NCI-H774 (cell line): ENCODE data around the gene OR5C1.

Experiments
- DNase-seq: peaks from one replicate; lab custom pipeline; 2025; lab: John Stamatoyannopoulos, UW

The OR5C1 gene

DNA sequence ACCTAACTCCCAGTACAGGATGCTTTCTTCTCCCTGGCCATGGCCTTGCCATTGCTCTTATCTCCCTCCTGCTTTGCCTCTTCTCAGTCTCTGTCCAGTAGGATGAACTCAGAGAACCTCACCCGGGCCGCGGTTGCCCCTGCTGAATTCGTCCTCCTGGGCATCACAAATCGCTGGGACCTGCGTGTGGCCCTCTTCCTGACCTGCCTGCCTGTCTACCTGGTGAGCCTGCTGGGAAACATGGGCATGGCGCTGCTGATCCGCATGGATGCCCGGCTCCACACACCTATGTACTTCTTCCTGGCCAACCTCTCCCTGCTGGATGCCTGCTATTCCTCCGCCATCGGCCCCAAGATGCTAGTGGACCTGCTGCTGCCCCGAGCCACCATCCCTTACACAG lies at the start of gene OR5C1:
OR5C1 (plus strand) TSS at position 103 of the 400 bp plus-strand sequence; CDS start at position 103, 0 bp downstream.
- no peak for DNase-seq

DNA sequence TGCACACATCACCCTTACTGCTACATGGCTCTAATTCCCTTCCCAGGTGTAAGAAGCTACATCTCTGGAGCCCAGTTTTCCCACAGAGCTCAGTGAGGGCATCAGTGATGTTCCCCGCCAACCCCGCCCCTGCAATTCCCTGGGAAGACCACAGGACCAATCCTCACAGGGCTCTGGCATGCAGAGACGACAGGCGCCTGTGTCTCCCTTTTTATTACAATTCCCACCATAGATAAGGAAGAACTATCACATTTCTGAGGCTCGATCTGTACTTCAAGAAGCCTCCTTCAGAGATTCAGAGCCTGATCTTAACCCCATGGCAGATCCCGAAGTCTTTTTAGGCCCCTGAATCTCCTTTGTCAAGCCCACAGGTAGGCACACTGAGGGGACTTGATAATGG lies 46.7 kb upstream of the OR5C1 start, which contains the start of gene OR1L6:
OR1L6 (plus strand) TSS at position 301 of the 400 bp plus-strand sequence. CDS start 7,545 bp downstream, outside the sequence.
- DNase-seq = no peak

DNA sequence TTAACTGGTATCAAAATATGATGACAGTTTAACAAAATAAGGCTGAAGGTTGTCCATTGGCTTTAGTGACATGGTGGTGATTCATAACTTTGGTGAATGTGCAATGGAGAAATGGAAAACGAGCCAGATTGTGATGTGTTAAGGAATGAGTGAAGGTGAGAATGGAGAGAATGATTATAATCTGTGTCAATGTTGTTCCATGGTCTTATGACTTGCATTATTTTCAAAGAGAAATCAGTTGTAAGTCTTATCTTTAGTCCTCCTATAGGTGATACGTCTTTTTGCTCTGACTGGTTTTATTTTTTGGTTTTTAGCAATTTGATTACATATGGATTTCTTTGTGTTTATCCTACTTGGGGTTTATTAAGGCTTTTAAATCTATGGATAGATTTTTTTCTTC lies 33.9 kb upstream of the OR5C1 start:
- no peak for DNase-seq

DNA sequence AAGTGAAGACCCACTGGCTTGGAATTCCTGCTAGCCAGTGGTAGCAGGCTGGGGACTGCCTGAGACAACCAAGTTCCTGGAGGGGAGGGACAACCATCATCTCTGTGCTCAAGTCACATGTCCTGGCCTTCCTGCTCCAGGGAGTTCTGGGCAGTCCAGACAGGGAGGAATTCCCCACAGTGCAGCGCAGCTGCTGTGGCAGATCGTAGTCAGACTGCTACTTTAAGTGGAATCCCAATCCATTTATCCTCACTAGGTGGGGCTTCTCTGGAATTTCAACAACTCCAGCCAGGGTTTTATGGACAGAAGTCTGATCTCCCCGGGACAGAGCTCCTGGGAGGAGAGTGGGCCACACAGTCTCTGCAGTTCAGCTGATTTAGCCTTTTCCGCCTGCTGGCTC lies 20.9 kb upstream of the OR5C1 start:
- no peak for DNase-seq

DNA sequence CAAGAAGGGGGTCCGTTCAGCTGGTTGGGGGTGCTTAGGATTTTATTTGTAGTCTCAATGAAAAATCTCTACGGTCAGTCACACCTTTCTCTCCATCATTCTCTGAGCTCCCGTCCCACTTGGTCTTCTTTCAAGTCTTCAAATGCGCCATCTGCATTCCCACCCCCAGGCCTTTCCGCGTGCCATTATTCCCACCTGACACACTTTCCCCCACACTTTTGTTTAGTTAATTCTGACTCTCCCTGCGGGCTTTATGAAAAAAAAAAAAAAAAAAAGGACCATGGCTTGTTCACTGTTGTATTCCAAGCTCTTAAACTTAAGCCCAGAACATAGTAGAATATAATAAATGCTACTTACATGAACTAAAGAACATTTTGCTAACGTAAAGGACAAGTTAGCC lies 11.7 kb upstream of the OR5C1 start:
- no peak for DNase-seq

DNA sequence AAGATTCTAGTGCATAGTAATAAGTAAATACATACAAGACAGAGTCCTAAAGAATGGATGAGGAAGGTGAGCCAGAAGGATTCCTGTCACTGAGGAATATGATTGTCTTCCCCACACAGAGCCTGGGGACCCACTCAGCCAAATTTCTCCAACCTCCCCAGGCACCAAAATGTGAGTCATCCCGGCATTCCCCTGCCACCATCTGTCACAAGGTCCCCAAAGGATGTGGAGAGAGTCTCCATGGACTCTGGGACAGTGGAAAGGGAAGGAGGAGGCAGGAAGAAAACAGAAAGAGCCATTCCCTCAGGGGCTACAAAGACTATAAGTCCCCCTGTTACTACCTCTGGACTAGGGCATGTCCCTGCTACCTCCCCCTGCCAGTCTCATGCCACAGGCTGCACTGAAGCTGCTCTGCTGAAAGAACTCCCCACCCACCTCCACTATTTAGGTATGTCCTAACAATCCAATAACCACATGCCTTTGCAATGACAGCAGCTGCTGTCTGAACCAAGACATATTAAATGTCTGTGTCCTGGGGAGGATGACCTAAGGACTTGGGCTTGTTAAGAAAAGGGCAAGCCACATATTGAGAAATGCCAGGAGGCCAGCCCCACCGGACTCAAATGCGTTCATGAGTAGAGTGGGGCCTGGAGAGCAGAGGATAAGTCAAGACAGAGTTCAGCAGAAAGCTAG lies 10.7 kb upstream of the OR5C1 start:
- DNase-seq = no peak

DNA sequence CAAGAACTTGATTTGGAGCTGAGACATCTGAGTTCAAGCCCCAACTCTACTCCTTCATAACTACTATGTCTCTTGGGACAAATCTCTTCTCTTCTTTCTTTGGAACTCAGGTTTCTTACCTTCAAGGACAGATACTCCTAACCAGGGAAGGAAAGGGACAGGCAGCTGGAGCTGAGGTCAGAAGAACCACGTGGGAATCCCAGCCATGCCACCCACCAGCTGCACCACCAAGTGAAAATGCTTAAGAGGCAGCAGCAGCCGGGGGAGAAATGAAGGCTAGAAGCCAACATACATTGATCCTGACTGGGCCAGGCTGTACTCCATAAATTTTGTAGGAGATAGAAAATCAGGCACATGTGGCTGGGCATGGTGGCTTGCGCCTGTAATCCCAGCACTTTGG lies 9.6 kb upstream of the OR5C1 start:
- no peak for DNase-seq

DNA sequence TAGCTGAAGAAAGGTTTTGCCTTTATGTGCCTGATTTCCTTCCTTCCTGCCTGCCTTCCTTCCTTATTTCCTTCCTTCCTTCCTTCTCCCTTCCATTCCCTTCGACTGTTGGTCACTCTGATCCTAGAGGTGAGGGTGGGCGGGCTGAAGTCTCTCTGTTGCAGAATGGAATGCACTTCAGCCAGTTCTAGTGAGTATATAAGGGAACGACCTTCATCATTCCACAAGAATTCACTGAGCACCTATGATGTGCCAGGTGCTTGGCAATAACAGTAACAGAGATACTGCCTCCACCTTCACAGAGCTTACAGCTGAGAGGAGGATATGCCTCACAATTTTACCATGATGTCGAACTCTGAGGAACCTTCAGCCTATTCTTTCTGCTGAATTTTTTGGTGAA lies 8.7 kb upstream of the OR5C1 start:
- DNase-seq = no peak

DNA sequence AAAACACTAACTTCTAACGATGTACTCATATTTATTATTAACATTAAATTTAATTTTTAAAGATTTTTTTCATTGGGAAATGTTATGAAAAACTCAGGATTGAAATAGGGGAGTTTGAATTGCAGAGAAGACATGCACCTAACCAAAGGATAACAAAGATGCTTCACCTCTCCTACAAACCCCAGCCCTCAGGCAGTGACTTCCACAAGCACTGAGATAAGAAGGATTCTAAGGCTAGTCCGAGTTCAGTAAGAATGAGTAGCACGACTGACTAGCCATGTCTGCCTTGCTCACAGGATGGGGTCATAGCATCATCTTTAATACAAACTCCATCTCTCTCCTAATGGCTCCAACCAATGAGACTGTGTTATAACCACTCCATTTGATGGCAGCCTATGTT lies 7.1 kb upstream of the OR5C1 start:
- DNase-seq = no peak

DNA sequence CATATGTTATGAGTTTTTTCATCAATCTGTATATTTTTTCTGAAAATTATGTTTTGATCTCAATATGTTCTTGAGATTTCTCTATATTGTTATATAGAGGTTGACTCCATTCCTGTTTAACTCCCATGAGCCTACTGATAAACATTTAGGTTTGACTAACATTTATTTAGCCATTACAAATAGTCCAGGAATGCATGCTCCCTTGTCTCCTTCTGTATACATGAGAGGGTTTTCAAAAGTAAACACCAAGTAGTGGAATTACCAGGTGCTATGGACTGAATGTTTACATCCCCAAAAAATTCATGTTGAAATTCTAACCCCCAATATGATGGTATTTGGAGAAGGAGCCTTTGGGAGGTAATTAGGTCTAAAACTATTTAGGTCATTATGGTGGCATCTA lies 3.5 kb upstream of the OR5C1 start:
- DNase-seq = no peak

DNA sequence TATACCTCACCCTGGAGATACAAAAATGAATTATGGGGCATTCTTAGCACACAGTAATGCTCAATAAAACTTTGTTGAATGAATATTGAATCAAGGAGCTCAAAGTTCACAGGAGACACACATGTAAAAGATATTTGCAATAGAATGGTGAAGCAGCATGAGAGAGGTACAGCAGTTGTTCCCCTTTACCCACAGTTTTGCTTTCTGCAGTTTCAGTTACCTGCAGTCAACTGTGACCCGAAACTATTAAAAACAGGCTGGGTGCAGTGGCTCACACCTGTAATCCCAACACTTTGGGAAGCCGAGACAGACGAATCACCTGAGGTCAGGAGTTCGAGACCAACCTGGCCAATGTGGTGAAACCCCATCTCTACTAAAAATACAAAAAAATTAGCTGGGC lies 2.4 kb upstream of the OR5C1 start:
- no peak for DNase-seq

DNA sequence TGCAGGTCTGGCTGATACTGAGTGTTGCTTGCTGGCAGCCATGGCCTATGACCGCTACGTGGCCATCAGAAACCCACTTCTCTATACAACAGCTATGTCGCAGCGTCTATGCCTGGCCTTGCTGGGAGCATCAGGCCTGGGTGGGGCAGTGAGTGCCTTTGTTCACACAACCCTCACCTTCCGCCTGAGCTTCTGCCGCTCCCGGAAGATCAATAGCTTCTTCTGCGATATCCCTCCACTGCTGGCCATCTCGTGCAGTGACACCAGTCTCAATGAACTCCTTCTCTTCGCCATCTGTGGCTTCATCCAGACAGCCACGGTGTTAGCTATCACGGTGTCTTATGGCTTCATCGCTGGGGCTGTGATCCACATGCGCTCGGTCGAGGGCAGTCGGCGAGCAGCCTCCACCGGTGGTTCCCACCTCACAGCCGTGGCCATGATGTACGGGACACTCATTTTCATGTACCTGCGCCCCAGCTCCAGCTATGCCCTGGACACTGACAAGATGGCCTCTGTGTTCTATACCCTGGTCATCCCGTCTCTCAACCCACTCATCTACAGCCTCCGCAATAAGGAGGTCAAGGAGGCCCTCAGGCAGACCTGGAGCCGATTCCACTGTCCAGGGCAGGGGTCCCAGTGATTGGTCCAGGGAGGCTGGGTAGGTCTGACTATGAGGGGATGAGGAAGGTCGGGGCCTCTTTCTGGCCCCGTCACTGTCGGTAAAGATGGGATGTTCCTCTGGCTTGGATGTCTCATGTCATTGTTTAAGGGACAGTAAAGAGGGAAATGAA lies 718 bp downstream of the OR5C1 start:
- no peak for DNase-seq

DNA sequence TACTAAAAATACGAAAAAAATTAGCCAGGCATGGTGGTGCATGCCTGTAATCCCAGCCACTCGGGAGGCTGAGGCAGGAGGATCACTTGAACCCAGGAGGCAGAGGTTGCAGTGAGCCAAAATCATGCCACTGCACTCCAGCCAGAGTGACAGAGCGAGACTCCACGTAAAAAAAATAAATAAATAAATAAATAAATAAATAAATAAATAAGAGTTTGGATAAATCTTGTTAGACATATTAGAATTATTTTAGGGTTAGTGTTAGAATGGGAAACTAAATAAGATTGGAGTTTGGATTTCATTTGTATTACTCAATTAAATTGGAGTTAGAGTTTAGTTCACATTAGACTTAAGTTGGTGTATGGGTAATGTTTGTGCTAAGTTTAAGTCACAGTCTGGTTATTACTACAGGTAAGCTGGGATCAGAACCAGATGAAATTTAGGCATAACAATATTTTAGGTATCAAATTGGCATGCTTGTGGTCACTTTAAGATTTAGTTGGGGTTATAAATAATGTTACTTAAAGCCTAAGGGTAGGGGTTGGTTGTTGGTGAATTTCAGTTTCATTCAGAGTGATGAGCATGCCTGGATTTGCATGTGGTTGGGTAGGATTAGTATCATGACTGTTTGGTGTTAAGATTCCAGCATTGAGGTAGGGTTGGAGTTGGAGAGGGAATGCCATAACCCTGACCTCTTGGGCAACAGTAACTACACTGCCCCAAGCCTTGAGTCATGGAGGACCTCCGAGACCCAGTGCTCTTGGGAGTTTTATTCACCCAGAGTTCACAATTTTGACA lies 3.3 kb downstream of the OR5C1 start:
- no peak for DNase-seq

DNA sequence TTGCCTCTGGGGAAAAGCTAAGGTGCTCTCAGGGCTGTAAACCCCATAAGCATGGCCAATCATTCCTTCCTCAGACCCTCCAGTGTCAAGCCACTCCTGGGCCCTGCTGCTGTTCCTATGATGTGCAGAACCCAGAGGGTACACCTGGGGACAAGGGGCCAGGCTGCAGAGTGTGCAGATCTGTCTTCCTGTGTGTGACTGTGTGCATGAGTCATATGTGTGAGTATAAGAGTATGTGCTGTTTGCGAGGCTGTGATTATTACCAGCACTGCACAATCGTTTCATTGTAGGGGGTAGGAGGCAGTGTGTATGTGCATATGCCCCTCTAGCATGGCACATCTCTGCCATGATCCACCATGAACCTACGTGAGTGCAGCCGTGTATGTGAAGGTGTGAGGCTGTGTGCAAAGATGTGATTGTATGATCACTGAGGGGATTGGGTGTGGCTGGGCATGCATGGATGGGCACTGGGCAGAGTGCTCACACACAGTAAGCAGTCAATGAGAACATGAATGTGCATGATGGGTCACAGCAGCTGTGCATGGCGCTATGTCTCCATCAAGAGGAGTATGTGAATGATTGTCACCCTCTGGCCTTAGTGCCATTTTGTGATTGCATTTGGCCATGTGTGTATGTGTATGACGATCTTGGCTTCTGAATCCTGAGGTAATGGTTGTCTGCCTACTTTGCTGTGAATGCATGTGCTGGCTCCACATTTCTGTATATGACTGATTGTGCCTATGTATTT lies 8.8 kb downstream of the OR5C1 start:
- DNase-seq = no peak

DNA sequence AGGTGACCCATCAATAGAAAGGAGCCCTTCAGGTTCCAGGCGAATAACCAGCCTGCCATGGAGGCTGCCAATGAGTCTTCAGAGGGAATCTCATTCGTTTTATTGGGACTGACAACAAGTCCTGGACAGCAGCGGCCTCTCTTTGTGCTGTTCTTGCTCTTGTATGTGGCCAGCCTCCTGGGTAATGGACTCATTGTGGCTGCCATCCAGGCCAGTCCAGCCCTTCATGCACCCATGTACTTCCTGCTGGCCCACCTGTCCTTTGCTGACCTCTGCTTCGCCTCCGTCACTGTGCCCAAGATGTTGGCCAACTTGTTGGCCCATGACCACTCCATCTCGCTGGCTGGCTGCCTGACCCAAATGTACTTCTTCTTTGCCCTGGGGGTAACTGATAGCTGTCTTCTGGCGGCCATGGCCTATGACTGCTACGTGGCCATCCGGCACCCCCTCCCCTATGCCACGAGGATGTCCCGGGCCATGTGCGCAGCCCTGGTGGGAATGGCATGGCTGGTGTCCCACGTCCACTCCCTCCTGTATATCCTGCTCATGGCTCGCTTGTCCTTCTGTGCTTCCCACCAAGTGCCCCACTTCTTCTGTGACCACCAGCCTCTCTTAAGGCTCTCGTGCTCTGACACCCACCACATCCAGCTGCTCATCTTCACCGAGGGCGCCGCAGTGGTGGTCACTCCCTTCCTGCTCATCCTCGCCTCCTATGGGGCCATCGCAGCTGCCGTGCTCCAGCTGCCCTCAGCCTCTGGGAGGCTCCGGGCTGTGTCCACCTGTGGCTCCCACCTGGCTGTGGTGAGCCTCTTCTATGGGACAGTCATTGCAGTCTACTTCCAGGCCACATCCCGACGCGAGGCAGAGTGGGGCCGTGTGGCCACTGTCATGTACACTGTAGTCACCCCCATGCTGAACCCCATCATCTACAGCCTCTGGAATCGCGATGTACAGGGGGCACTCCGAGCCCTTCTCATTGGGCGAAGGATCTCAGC lies 11.6 kb downstream of the OR5C1 start, which contains the start of gene OR1K1:
OR1K1 (plus strand) TSS at position 58 of the 995 bp plus-strand sequence; CDS start at position 58, 0 bp downstream.
- DNase-seq = no peak

DNA sequence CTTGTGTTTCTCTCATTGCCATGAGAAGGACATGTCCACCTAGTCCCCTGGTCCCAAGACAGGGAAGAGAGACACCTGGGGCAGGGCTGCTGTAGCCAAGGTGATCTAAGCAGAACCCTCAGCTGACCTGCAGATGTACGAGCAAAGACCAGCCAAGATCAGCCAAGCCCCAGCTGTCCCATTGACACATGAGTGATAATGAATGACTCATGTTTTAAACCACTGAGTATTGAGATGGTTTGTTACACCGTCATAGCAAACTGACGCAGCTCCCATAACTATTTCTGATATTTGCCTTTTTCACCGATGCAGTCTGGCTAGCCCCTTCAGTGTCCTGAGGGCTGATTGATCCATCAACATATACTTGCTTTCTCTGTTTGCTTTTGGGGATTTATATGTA lies 17.9 kb downstream of the OR5C1 start:
- no peak for DNase-seq

DNA sequence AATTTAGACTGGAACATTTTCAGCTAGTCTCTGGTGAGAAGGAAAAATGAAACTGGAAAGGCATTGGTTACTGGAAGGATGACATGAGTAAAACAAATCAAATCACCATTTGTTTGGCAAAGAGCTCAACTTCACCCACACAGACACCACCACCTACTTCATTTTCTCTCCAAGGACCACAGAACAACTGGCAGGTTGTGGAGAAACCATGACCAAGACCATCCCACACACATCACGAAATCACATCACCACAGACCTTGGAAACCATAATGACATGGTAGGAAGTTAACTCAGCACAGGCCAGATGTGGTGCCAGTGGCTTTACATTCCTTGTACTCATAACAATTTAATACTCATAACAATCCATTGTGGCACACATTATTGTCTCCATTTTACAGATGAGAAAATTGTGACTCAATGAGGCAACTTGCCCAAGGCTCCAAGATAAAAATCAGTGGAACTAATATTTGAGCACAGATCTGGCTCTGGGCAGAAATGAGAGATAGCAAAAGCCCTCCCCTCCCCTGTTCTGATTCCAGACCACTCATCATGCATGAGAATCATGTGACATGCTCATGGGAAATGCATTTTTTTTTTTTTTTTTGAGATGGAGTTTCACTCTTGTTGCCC lies 18.7 kb downstream of the OR5C1 start:
- DNase-seq = no peak

DNA sequence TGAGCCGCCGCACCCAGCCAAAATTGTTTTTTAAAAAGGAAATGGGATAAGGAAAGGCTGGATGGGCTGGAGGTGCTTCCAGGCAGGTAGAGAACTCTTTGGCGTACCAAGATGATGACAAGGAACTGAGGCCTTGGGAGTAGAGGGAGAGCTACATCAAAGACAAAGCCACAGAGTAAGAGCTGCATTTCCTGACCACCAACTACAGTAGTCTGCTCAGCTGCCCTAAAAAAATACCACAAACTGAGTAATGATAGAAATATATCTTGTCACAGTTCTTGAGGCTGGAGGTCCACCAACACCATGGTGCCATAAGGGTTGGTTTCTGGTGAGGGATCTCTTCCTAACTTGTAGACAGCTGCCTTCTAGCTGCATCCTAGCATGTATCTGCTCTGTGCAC lies 19.4 kb downstream of the OR5C1 start:
- DNase-seq = no peak

DNA sequence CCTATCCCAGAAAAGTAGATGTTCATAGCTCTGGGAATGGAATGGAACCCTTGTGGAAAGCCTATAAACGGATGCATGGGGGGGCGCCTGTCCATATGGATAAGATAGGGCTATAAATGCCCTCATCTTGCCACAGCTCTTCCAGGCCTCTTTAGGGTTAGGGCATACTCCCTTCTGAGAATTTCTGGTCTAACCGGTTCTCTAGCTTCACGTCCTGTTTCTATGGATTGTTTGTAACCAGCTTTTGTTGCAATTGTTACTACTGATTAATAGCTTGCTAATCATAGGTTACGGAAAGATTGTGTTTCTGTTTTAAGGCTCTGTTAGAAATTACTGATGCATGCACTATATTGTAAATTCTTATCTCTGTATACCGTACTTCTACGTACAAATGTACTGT lies 20.5 kb downstream of the OR5C1 start:
- DNase-seq = peak; percentile 77

DNA sequence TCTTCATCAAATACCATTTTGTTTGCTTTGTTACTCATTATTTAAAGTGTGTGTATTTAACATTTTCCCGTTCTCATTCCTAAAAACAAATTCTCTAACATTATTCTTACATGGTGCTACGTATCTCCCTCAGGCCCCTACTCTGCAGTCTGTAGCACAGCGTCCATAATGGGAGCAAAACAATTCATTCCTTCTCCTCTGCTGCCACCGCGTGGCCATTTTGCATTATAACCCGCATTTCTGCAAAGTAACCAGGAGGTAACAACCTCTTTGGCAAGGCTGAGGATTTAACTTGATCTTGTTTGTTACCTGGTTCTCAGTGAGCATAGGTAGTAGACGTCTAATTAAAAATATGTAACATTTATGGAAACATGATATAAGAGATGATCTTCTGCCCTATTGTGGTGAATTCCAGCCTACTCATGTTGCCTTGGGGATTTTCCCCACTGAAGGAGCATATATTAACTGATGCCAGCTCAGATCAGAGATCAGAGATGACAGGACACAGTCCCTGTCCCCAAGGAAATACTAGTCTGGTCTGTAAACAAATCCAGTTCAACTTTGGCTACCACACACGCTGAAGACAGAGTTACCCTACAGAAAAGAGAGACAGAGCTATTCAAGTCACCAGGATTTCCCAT lies 21.7 kb downstream of the OR5C1 start:
- peak; percentile 87 for DNase-seq
